ENCODE measurements around the gene RBM12. TPM values are rescaled to one million over a fixed set of nuclear protein-coding genes. Genes with fewer than 3 reads are reported as not detected.

Gene RBM12
- total and polyA plus RNA-seq, 2 of the 8 experiments (the other 6 are each of a cell fraction or from before 2014, with no cell fraction given): 187 to 214 TPM

DNA sequence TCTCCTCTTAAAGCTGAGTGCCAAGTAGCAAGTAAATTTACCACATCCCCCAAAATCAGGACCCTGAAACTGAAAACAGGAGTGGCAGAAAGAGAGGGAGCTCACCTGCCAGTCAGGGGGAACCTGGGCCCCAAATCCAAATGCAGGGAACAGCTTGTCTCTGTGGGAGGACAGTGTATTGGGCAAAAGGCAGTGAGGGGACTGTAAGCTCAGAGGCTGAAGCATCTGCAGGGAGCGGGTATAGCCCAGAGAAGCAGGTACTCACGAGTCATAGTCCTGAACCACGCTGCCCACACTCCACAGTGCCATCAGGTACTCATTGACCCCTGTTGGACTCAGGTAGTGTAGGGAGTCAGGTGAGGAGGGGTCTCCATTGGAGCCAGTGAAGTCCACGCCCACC, 34.1 kb downstream of the RBM12 start:
- no peak overlapping the region for H4K91ac ChIP-seq (replicated peaks; ENCODE audit: insufficient read length, low read length)
- no peak overlapping the region for H2AK5ac ChIP-seq (ENCODE audit: low read depth, low read length)
- H4K8ac ChIP-seq (ENCODE audit: extremely low read depth, insufficient read depth, low read length): no peak overlapping the region
- no peak overlapping the region for H4K5ac ChIP-seq (ENCODE audit: insufficient read length, low read depth, low read length)
- no peak overlapping the region for H2BK5ac ChIP-seq (ENCODE audit: low read depth, low read length)
- H3K4ac ChIP-seq (replicated peaks; ENCODE audit: insufficient read length, low read depth, low read length): no peak overlapping the region
- H3K27me3 ChIP-seq (replicated peaks in 1 of 4; ENCODE audit: control insufficient read depth in 3 of 4, extremely low read depth in 1 of 4, insufficient read depth in 3 of 4, low read length in 3 of 4): no peaks in the 10 kb centered on the region
- H3K4me2 ChIP-seq (ENCODE audit: insufficient read depth in 1 of 2, low read depth in 2 of 2, low read length in 2 of 2): no peak overlapping the region
- no peak overlapping the region for H3K56ac ChIP-seq (replicated peaks; ENCODE audit: insufficient read length, low read depth, low read length)
- H4K20me1 ChIP-seq (replicated peaks in 1 of 2; ENCODE audit: control insufficient read depth in 1 of 2, insufficient read depth in 2 of 2, low read length in 2 of 2): peaks cover 6 to 22% of the 10 kb centered on the region in 2 experiments
- no peak overlapping the region for H2BK15ac ChIP-seq (ENCODE audit: low read length)
- no peak overlapping the region for H2AFZ ChIP-seq (ENCODE audit: low read length)
- H3K36me3 ChIP-seq (ENCODE audit: control insufficient read depth in 2 of 4, insufficient read depth in 4 of 4, low read length in 3 of 4): peaks cover 21 to 63% (median 41%) of the 10 kb centered on the region in 4 experiments; a peak in 7 of 8 replicates
- DNase-seq (ENCODE audit: low read depth in 1 of 2, low spot score in 2 of 2) (no peak), FAIRE-seq (no peak)
- H3K23ac ChIP-seq (ENCODE audit: insufficient read length): no peak overlapping the region
- CTCF ChIA-PET (ENCODE audit: partially characterized antibody): interaction anchor here (0.6 to 2.7 kb wide), 8 partner anchors 11 to 1668 kb away, joined by 3 to 35 read pairs (median 3); no protein-coding TSS in a partner anchor
- no peaks in the 10 kb centered on the region for H3K9me3 ChIP-seq (ENCODE audit: insufficient read depth in 2 of 2, low read depth in 1 of 2, low read length in 1 of 2)
- peaks cover 0 to 13% of the 10 kb centered on the region in 2 experiments; a peak in 2 of 4 replicates for H3K79me2 ChIP-seq (ENCODE audit: control insufficient read depth in 1 of 2, insufficient read depth in 2 of 2, low read length in 2 of 2)
- no peak overlapping the region for H2BK120ac ChIP-seq (replicated peaks; ENCODE audit: low read depth, low read length)
- no peak overlapping the region for H3K4me3 ChIP-seq (ENCODE audit: extremely low read depth in 1 of 4, insufficient read depth in 2 of 4, low read depth in 3 of 4, low read length in 4 of 4)
- H2BK20ac ChIP-seq (ENCODE audit: low read length): no peak overlapping the region
- no peaks in the 10 kb centered on the region for H3K23me2 ChIP-seq (ENCODE audit: low read depth, low read length)
- H2BK12ac ChIP-seq (ENCODE audit: low read depth, low read length): no peak overlapping the region
- no peak overlapping the region for H3K27ac ChIP-seq (ENCODE audit: low read depth, low read length)
- H3K14ac ChIP-seq (ENCODE audit: insufficient read length): no peak overlapping the region
- H3K79me1 ChIP-seq (ENCODE audit: low read depth, low read length): peaks cover 14% of the 10 kb centered on the region
- no peaks in the 10 kb centered on the region for H3K4me1 ChIP-seq (replicated peaks in 1 of 4; ENCODE audit: control insufficient read depth in 3 of 4, insufficient read depth in 4 of 4, low read length in 3 of 4)
- H3K18ac ChIP-seq (ENCODE audit: extremely low read depth, low read length): no peak overlapping the region
- 93% methylated on average over 4 of the region's 4 CpGs; no CpG with 5 or more reads in 1 of the 2 experiments for WGBS, 2 experiments (ENCODE audit: extremely low coverage in 1 of 2, insufficient coverage in 1 of 2, insufficient read length in 1 of 2, insufficient replicate concordance in 2 of 2, low coverage in 1 of 2, low lambda C conversion rate in 2 of 2, missing lambda C conversion rate in 1 of 2)
- no peak overlapping the region for H3K9ac ChIP-seq (replicated peaks in 1 of 4; ENCODE audit: extremely low read depth in 1 of 4, low read depth in 3 of 4, low read length in 3 of 4)
- POLR2A ChIA-PET (ENCODE audit: partially characterized antibody): interaction anchor here (0.9 to 4.6 kb wide), 9 partner anchors 8 to 101 kb away, joined by 3 to 23 read pairs (median 5); no protein-coding TSS in a partner anchor
- TF ChIP-seq GTF2F1 (IDR thresholded peaks at IDR 0.05; ENCODE audit: borderline replicate concordance, low read depth, low read length) (no peak), CREB1 (IDR thresholded peaks at IDR 0.05) (no peak), GABPA (IDR thresholded peaks at IDR 0.05; ENCODE audit: borderline replicate concordance, insufficient read depth, low read length) (no peak), SUZ12 (IDR thresholded peaks at IDR 0.05; ENCODE audit: low read length) (no peak), CBX5 (IDR thresholded peaks at IDR 0.05; ENCODE audit: low read depth, low read length) (no peak), ZNF274 (IDR thresholded peaks at IDR 0.05; ENCODE audit: borderline replicate concordance, extremely low read depth, low read length) (no peak), ATF2 (IDR thresholded peaks at IDR 0.05; ENCODE audit: low read length) (no peak), SRF (IDR thresholded peaks at IDR 0.05; ENCODE audit: low read depth, low read length) (no peak), POU5F1 (IDR thresholded peaks at IDR 0.05; ENCODE audit: low read depth, low read length) (no peak), FOSL1 (IDR thresholded peaks at IDR 0.05; ENCODE audit: insufficient read depth, low read depth, low read length) (no peak), SP2 (IDR thresholded peaks at IDR 0.05; ENCODE audit: low read length) (no peak), ASH2L (IDR thresholded peaks at IDR 0.05; ENCODE audit: low read length) (no peak), CTBP2 (IDR thresholded peaks at IDR 0.05; ENCODE audit: borderline replicate concordance, insufficient read depth, insufficient read length, low read length) (no peak)
